ENCODE measurements around the gene AKAP9.
"Not testable (repeated sequence)": the region's sequence is repeated elsewhere in the genome, so short reads cannot be mapped to it uniquely, and the experiment has no call there.

AKAP9 gene

GRCh38 chr7:91999631-92000565 lies 59.2 kb downstream of the AKAP9 start:
- DNase-seq (ENCODE audit: extremely low spot score, insufficient read length, low read depth) (no peak), FAIRE-seq (no peak)

- no peak for FAIRE-seq
- no peak for DNase-seq (ENCODE audit: extremely low spot score, insufficient read length, low read depth)
Measured at GRCh38 chr7:92002720-92003119, 62.1 kb downstream of the AKAP9 start.

GRCh38 chr7:92006046-92006445 lies 65.4 kb downstream of the AKAP9 start:
- FAIRE-seq = no peak
- no peak for DNase-seq (ENCODE audit: extremely low spot score, insufficient read length, low read depth)

GRCh38 chr7:92010215-92010614 lies 69.6 kb downstream of the AKAP9 start:
- FAIRE-seq = no peak

GRCh38 chr7:92013611-92014010 lies 72.9 kb downstream of the AKAP9 start:
- DNase-seq (ENCODE audit: extremely low spot score, insufficient read length, low read depth) (no peak), FAIRE-seq (no peak)

More at GRCh38 chr7:92010215-92010614, 69.6 kb downstream of the AKAP9 start:
- no peak for DNase-seq (ENCODE audit: extremely low spot score, insufficient read length, low read depth)

- FAIRE-seq = no peak
Measured at GRCh38 chr7:92020636-92021035, 80.0 kb downstream of the AKAP9 start.

GRCh38 chr7:92025260-92025659 lies 84.6 kb downstream of the AKAP9 start:
- no peak for FAIRE-seq
- no peak for DNase-seq (ENCODE audit: extremely low spot score, insufficient read length, low read depth)

More at GRCh38 chr7:92020636-92021035, 80.0 kb downstream of the AKAP9 start:
- no peak for DNase-seq (ENCODE audit: extremely low spot score, insufficient read length, low read depth)

GRCh38 chr7:92026635-92027034 lies 86.0 kb downstream of the AKAP9 start:
- not testable (repeated sequence) for DNase-seq (ENCODE audit: extremely low spot score, insufficient read length, low read depth); FAIRE-seq

- not testable (repeated sequence) for FAIRE-seq
Measured at GRCh38 chr7:92027128-92027527, 86.5 kb downstream of the AKAP9 start.

GRCh38 chr7:92028226-92028625 lies 87.6 kb downstream of the AKAP9 start:
- FAIRE-seq (no peak), DNase-seq (ENCODE audit: extremely low spot score, insufficient read length, low read depth) (no peak)

More at GRCh38 chr7:92027128-92027527, 86.5 kb downstream of the AKAP9 start:
- DNase-seq (ENCODE audit: extremely low spot score, insufficient read length, low read depth) = not testable (repeated sequence)

- no peak for FAIRE-seq
- DNase-seq (ENCODE audit: extremely low spot score, insufficient read length, low read depth) = no peak
Measured at GRCh38 chr7:92028686-92029085, 88.0 kb downstream of the AKAP9 start.

- no peak for FAIRE-seq
- no peak for DNase-seq (ENCODE audit: extremely low spot score, insufficient read length, low read depth)
Measured at GRCh38 chr7:92034116-92034515, 93.5 kb downstream of the AKAP9 start.

- no peak for FAIRE-seq
- DNase-seq (ENCODE audit: extremely low spot score, insufficient read length, low read depth) = no peak
Measured at GRCh38 chr7:92035576-92035975, 94.9 kb downstream of the AKAP9 start.

- FAIRE-seq (no peak), DNase-seq (ENCODE audit: extremely low spot score, insufficient read length, low read depth) (no peak)
Measured at GRCh38 chr7:92039900-92040299, 99.2 kb downstream of the AKAP9 start.

GRCh38 chr7:92042056-92042737 lies 101.5 kb downstream of the AKAP9 start:
- no peak for DNase-seq (ENCODE audit: extremely low spot score, insufficient read length, low read depth)

GRCh38 chr7:92043098-92043497 lies 102.4 kb downstream of the AKAP9 start:
- FAIRE-seq (no peak), DNase-seq (ENCODE audit: extremely low spot score, insufficient read length, low read depth) (no peak)

More at GRCh38 chr7:92042056-92042737, 101.5 kb downstream of the AKAP9 start:
- FAIRE-seq = peak; percentile 26

- no peak for FAIRE-seq
- no peak for DNase-seq (ENCODE audit: extremely low spot score, insufficient read length, low read depth)
Measured at GRCh38 chr7:92043637-92044036, 103.0 kb downstream of the AKAP9 start.

GRCh38 chr7:92044148-92044547 lies 103.5 kb downstream of the AKAP9 start:
- DNase-seq (ENCODE audit: extremely low spot score, insufficient read length, low read depth) (no peak), FAIRE-seq (no peak)

GRCh38 chr7:92044940-92045339 lies 104.3 kb downstream of the AKAP9 start:
- no peak for FAIRE-seq
- no peak for DNase-seq (ENCODE audit: extremely low spot score, insufficient read length, low read depth)

- no peak for FAIRE-seq
- DNase-seq (ENCODE audit: extremely low spot score, insufficient read length, low read depth) = no peak
Measured at GRCh38 chr7:92051655-92052054, 111.0 kb downstream of the AKAP9 start.

GRCh38 chr7:92052159-92052558 lies 111.5 kb downstream of the AKAP9 start:
- DNase-seq (ENCODE audit: extremely low spot score, insufficient read length, low read depth) = no peak
- FAIRE-seq = no peak
